HG03565 (cell line): ENCODE measurements around the gene MYL10.
"Not testable (repeated sequence)": the region's sequence is repeated elsewhere in the genome, so short reads cannot be mapped to it uniquely, and the experiment has no call there.

ENCODE experiments used
- ATAC-seq: cut with Tn5 transposase; IDR thresholded peaks from one replicate; pipeline ENCODE4 v1.9.1; 2021; ENCODE audit warnings: mild to moderate bottlenecking, moderate library complexity; ENCODE audit not compliant: unreplicated experiment

The MYL10 gene

GRCh38 chr7:101657171-101657570 lies 28.1 kb upstream of the MYL10 start:
- ATAC-seq, result no peak

GRCh38 chr7:101651112-101651511 lies 22.0 kb upstream of the MYL10 start:
- no peak for ATAC-seq

GRCh38 chr7:101650579-101651081 lies 21.5 kb upstream of the MYL10 start:
- no peak for ATAC-seq

- not testable (repeated sequence) for ATAC-seq
Measured at GRCh38 chr7:101647876-101648275, 18.8 kb upstream of the MYL10 start.

GRCh38 chr7:101645951-101646350 lies 16.9 kb upstream of the MYL10 start:
- ATAC-seq, result no peak

GRCh38 chr7:101644879-101645278 lies 15.8 kb upstream of the MYL10 start:
- no peak for ATAC-seq

GRCh38 chr7:101639127-101639526 lies 10.0 kb upstream of the MYL10 start:
- not testable (repeated sequence) for ATAC-seq

- ATAC-seq, result no peak
Measured at GRCh38 chr7:101636822-101637623, 7.9 kb upstream of the MYL10 start.

GRCh38 chr7:101635484-101635883 lies 6.4 kb upstream of the MYL10 start:
- ATAC-seq, result no peak

- ATAC-seq, result no peak
Measured at GRCh38 chr7:101634196-101634717, 5.2 kb upstream of the MYL10 start.

GRCh38 chr7:101633511-101633910 lies 4.4 kb upstream of the MYL10 start:
- ATAC-seq, result no peak

- ATAC-seq, result no peak
Measured at GRCh38 chr7:101632641-101633040, 3.5 kb upstream of the MYL10 start.

GRCh38 chr7:101631224-101631714 lies 2.2 kb upstream of the MYL10 start:
- no peak for ATAC-seq

- ATAC-seq, result no peak
Measured at GRCh38 chr7:101630591-101630990, 1.5 kb upstream of the MYL10 start.

GRCh38 chr7:101628522-101628921 lies 574 bp downstream of the MYL10 start:
- ATAC-seq, result no peak

- no peak for ATAC-seq
Measured at GRCh38 chr7:101626758-101627157, 2.3 kb downstream of the MYL10 start.

GRCh38 chr7:101626069-101626671 lies 2.9 kb downstream of the MYL10 start:
- no peak for ATAC-seq

- no peak for ATAC-seq
Measured at GRCh38 chr7:101625031-101625791, 3.9 kb downstream of the MYL10 start.

GRCh38 chr7:101624246-101625001 lies 4.7 kb downstream of the MYL10 start:
- no peak for ATAC-seq

- no peak for ATAC-seq
Measured at GRCh38 chr7:101622609-101623173, 6.4 kb downstream of the MYL10 start.
